NCI-H345 treated with DMSO at 0.1 percent for 48 hours (cell line): ENCODE results near the gene RANGRF.
"Not testable (repeated sequence)": the region's sequence is repeated elsewhere in the genome, so short reads cannot be mapped to it uniquely, and the experiment has no call there.

Experiments
- DNase-seq: peaks from one replicate; lab custom pipeline; 2025; ENCODE audit not compliant: unreplicated experiment; lab: John Stamatoyannopoulos, UW

RANGRF gene

GRCh38 chr17:8288336-8289102 lies at the start of gene RANGRF:
Gene RANGRF (plus strand): TSS chr17:8288670. CDS start chr17:8288789, 119 bp downstream.
- DNase-seq, result peak; percentile 47

GRCh38 chr17:8243827-8244226 lies 44.6 kb upstream of the RANGRF start:
- DNase-seq, result no peak

- DNase-seq, result no peak
Measured at GRCh38 chr17:8244768-8245167, 43.7 kb upstream of the RANGRF start.

GRCh38 chr17:8248751-8249607 lies 39.5 kb upstream of the RANGRF start, which contains the start of gene PFAS:
Gene PFAS (plus strand): TSS chr17:8249289. CDS start chr17:8253938, 4,649 bp downstream.
- peak; percentile 65 for DNase-seq

GRCh38 chr17:8249621-8250500 lies 38.6 kb upstream of the RANGRF start:
- DNase-seq, result no peak

- DNase-seq, result not testable (repeated sequence)
Measured at GRCh38 chr17:8251411-8251810, 37.1 kb upstream of the RANGRF start.

- no peak for DNase-seq
Measured at GRCh38 chr17:8253801-8254200, 34.7 kb upstream of the RANGRF start.

- DNase-seq, result no peak
Measured at GRCh38 chr17:8254881-8255280, 33.6 kb upstream of the RANGRF start.

- DNase-seq, result no peak
Measured at GRCh38 chr17:8255499-8255898, 33.0 kb upstream of the RANGRF start.

GRCh38 chr17:8256291-8256690 lies 32.2 kb upstream of the RANGRF start:
- DNase-seq, result no peak

GRCh38 chr17:8256691-8257090 lies 31.8 kb upstream of the RANGRF start:
- no peak for DNase-seq

- no peak for DNase-seq
Measured at GRCh38 chr17:8257801-8258200, 30.7 kb upstream of the RANGRF start.

- no peak for DNase-seq
Measured at GRCh38 chr17:8264320-8264719, 24.1 kb upstream of the RANGRF start.

GRCh38 chr17:8264836-8265542 lies 23.5 kb upstream of the RANGRF start:
- DNase-seq, result no peak

GRCh38 chr17:8266648-8267479 lies 21.6 kb upstream of the RANGRF start:
- DNase-seq, result no peak

- no peak for DNase-seq
Measured at GRCh38 chr17:8267480-8268147, 20.9 kb upstream of the RANGRF start.

- DNase-seq, result no peak
Measured at GRCh38 chr17:8268550-8269298, 19.7 kb upstream of the RANGRF start.

- no peak for DNase-seq
Measured at GRCh38 chr17:8272421-8272820, 16.0 kb upstream of the RANGRF start.
